K562 (cell line): Measurements from ENCODE around the gene GAMT. TPM values are rescaled to one million over a fixed set of nuclear protein-coding genes. Genes with fewer than 3 reads are reported as not detected.

Experiments
- ADNP ChIP-seq: fragments of 200-800 bp; sonication (Bioruptor generic); IDR thresholded peaks from 2 replicates; pipeline ENCODE4 v1.6.1; 2016; ENCODE audit warnings: missing genetic modification characterization, missing compliant biosample characterization
- ARHGAP35 ChIP-seq: fragments of 450-650 bp; IDR thresholded peaks from 2 replicates; pipeline ENCODE4 v1.6.1; 2018; ENCODE audit not compliant: partially characterized antibody
- BCLAF1 ChIP-seq, 2 experiments: fragments of 450-650 bp in 1 of 2; IDR thresholded peaks; 2 replicates each; pipeline ENCODE4 v1.6.1; 2011 to 2017; ENCODE audit warnings: low read depth in 2 of 2, antibody characterized with exemption in 1 of 2, borderline replicate concordance in 1 of 2, low read length in 1 of 2, mild to moderate bottlenecking in 1 of 2, mixed read lengths in 1 of 2; ENCODE audit not compliant: control insufficient read depth in 1 of 2
- CBX3 ChIP-seq, 2 experiments: IDR thresholded peaks; 1 replicate in 1 of 2; 2 replicates in 1 of 2; pipeline ENCODE4 v1.6.1; 2012; ENCODE audit warnings: inconsistent platforms in 2 of 2, low read length in 2 of 2, borderline replicate concordance in 1 of 2, control low read depth in 1 of 2
- DEAF1 ChIP-seq: fragments of 450-650 bp; formaldehyde crosslinking; IDR thresholded peaks from 2 replicates; pipeline ENCODE4 v1.4.0; 2020; ENCODE audit warnings: mild to moderate bottlenecking, moderate library complexity
- ELK3 ChIP-seq: fragments of 450-650 bp; formaldehyde crosslinking; IDR thresholded peaks from 2 replicates; pipeline ENCODE4 v1.4.0; 2020; ENCODE audit warnings: mild to moderate bottlenecking
- FOXM1 ChIP-seq, 2 experiments: fragments of 450-650 bp in 1 of 2; sonication (generic) in 1 of 2; formaldehyde crosslinking in 1 of 2; IDR thresholded peaks; 2 replicates each; pipeline versions ENCODE4 v1.6.1 to v1.9.0; 2017 to 2022; ENCODE audit warnings: low read depth in 2 of 2, mild to moderate bottlenecking in 2 of 2, missing genetic modification reagents in 1 of 2, moderate library complexity in 1 of 2
- FOXO4 ChIP-seq: fragments of 450-650 bp; formaldehyde crosslinking; IDR thresholded peaks from 2 replicates; pipeline ENCODE4 v1.4.0; 2020; ENCODE audit warnings: mild to moderate bottlenecking, moderate library complexity
- MBD2 ChIP-seq: sonication (generic); IDR thresholded peaks from 2 replicates; pipeline ENCODE4 v1.6.1; 2016; ENCODE audit warnings: low read depth, borderline replicate concordance
- PATZ1 ChIP-seq: fragments of 250-450 bp; sonication (Bioruptor Pico); IDR thresholded peaks from 2 replicates; pipeline ENCODE4 v1.5.0; 2020; ENCODE audit warnings: mild to moderate bottlenecking, borderline replicate concordance
- POLR2AphosphoS5 ChIP-seq: IDR thresholded peaks from 2 replicates; pipeline ENCODE4 v1.6.1; 2011; ENCODE audit warnings: mild to moderate bottlenecking, low read depth, low read length, moderate library complexity; ENCODE audit not compliant: control insufficient read depth, insufficient read depth
- POLR2G ChIP-seq: fragments of 200-400 bp; formaldehyde crosslinking; IDR thresholded peaks from 2 replicates; pipeline ENCODE4 v1.6.1; 2017; ENCODE audit warnings: low read depth, mild to moderate bottlenecking, antibody characterized with exemption, low read length, moderate library complexity
- ZNF780A ChIP-seq: fragments of 250-450 bp; sonication (Bioruptor Pico); IDR thresholded peaks from 2 replicates; pipeline ENCODE4 v1.5.0; 2021; ENCODE audit warnings: mild to moderate bottlenecking
- ZNF830 ChIP-seq: fragments of 250-450 bp; sonication (Bioruptor Pico); IDR thresholded peaks from 2 replicates; pipeline ENCODE4 v1.5.0; 2021; ENCODE audit warnings: mild to moderate bottlenecking
- ZSCAN32 ChIP-seq: fragments of 450-650 bp; formaldehyde crosslinking; IDR thresholded peaks from 2 replicates; pipeline ENCODE4 v1.4.0; 2020; ENCODE audit warnings: mild to moderate bottlenecking, moderate library complexity
- polyA plus RNA-seq, 8 experiments: library from polyadenylated mRNA; depleted of rRNA in 4 of 8; stranded (reverse) in 5 of 8; unstranded in 3 of 8; fragments of >200 nt; fragmentation: Nextera tagmentation in 2 of 8; fragmentation: Illumina TruSeq in 1 of 8; extraction: Ambion mirVana in 2 of 8; extraction: Trizol in 1 of 8; gene quantifications; 2 replicates each; pipeline versions ENCODE4 v1.2.1 to v1.2.3, GENCODE V29; 2011 to 2014; ENCODE audit warnings: inconsistent platforms in 1 of 8, missing spikeins in 1 of 8
- total RNA-seq, 7 experiments: library from RNA; depleted of rRNA in 6 of 7; stranded (reverse); fragments of >200 nt in 6 of 7; fragmentation: Illumina TruSeq in 2 of 7; extraction: Trizol in 2 of 7; gene quantifications; 2 replicates each; pipeline versions ENCODE4 v1.2.1 to v1.2.3, GENCODE V29; 2011 to 2021; ENCODE audit warnings: low replicate concordance in 1 of 7

GAMT gene
- total and polyA plus RNA-seq, 9 of the 15 experiments (the other 6 are each of a cell fraction or from before 2014, with no cell fraction given): 1.3 to 35.3 (median 27.2) TPM

GRCh38 chr19:1449467-1450442, 48.4 kb upstream of the GAMT start, which contains the start of gene APC2 (continued):
- TF ChIP-seq DEAF1 (no peak), ELK3 (CRISPR knock-in tag) (no peak), FOXO4 (CRISPR knock-in tag) (no peak), ADNP (tag) (no peak), POLR2G (peak; percentile 37; the same call in 1 of the 2 replicates), MBD2 (peak; percentile 59; the same call in 1 of the 2 replicates), FOXM1 (IDR thresholded peaks at IDR 0.05; ENCODE audit: low read depth) (no peak), FOXM1 (CRISPR knock-in tag; IDR thresholded peaks at IDR 0.05; ENCODE audit: low read depth) (0 out of 2 replicates have a peak, but pooled peaks have one; percentile 7), CBX3 (IDR thresholded peaks at IDR 0.05; ENCODE audit: borderline replicate concordance in 1 of 2, low read length in 2 of 2) (no peak), ARHGAP35 (no peak), ZNF830 (CRISPR knock-in tag) (no peak), ZNF780A (CRISPR knock-in tag) (no peak), PATZ1 (CRISPR knock-in tag) (no peak), ZSCAN32 (CRISPR knock-in tag) (no peak), BCLAF1 (IDR thresholded peaks at IDR 0.05; ENCODE audit: borderline replicate concordance in 1 of 2, control insufficient read depth in 1 of 2, low read depth in 2 of 2, low read length in 1 of 2) (no peak), POLR2AphosphoS5 (no peak)
